ACHN (cell line): ENCODE measurements around the gene SPRED1.

Experiments used
- DNase-seq: peaks from one replicate; pipeline ENCODE4 v3.0.0-alpha.2; 2015
- in situ Hi-C: cut with HindIII; loops from 2 replicates; pipeline ENCODE4 v1.10.0; 2017; ENCODE audit warnings: low sequenced_read_pairs, low pct_ligation_motif_present, low pct_unique_long_range_greater_than_20kb

The SPRED1 gene

GRCh38 chr15:38391191-38391590, 138.6 kb downstream of the SPRED1 start:
- DNase-seq: no peak
- in situ Hi-C loops: no loop called here

GRCh38 chr15:38398134-38398533, 145.5 kb downstream of the SPRED1 start:
- DNase-seq: peak; percentile 89
- in situ Hi-C loops: no loop called here

GRCh38 chr15:38401106-38401505, 148.5 kb downstream of the SPRED1 start:
- DNase-seq: no peak
- in situ Hi-C loops: no loop called here

GRCh38 chr15:38401701-38402100, 149.1 kb downstream of the SPRED1 start:
- in situ Hi-C loops: no loop called here
- DNase-seq: no peak

- DNase-seq: no peak
- in situ Hi-C loops: no loop called here
Observed at GRCh38 chr15:38406436-38406835, 153.8 kb downstream of the SPRED1 start.
